CD4-positive, alpha-beta T cell treated with Interleukin-4 for 1 hour (primary cell): Measurements from ENCODE around the gene LIME1.

Source experiments
- DNase-seq, 2 donors: peaks; one replicate each; pipeline ENCODE4 v3.0.0-alpha.2; 2020 to 2022

Gene LIME1

GRCh38 chr20:63735859-63736718, at the start of gene LIME1:
Gene LIME1, plus strand, starts transcription at chr20:63736664. Its CDS starts 886 bp downstream, at chr20:63737550.
- peak; percentile 81 to 84 for DNase-seq

- no peak for DNase-seq
Observed at GRCh38 chr20:63687419-63688178, 48.9 kb upstream of the LIME1 start.

- no peak for DNase-seq
Observed at GRCh38 chr20:63688228-63689045, 48.0 kb upstream of the LIME1 start.

- DNase-seq: no peak
Observed at GRCh38 chr20:63689046-63690002, 47.1 kb upstream of the LIME1 start.

GRCh38 chr20:63690003-63690897, 46.2 kb upstream of the LIME1 start:
- DNase-seq: no peak

GRCh38 chr20:63690898-63691710, 45.4 kb upstream of the LIME1 start:
- DNase-seq: no peak

- no peak for DNase-seq
Observed at GRCh38 chr20:63691711-63692435, 44.6 kb upstream of the LIME1 start.

GRCh38 chr20:63692436-63693082, 43.9 kb upstream of the LIME1 start:
- no peak for DNase-seq

GRCh38 chr20:63693083-63693732, 43.3 kb upstream of the LIME1 start:
- no peak for DNase-seq

GRCh38 chr20:63693733-63694583, 42.5 kb upstream of the LIME1 start:
- DNase-seq: no peak

GRCh38 chr20:63694584-63695423, 41.7 kb upstream of the LIME1 start:
- no peak for DNase-seq

- no peak for DNase-seq
Observed at GRCh38 chr20:63695424-63696305, 40.8 kb upstream of the LIME1 start.

- peak; percentile 35 to 53 for DNase-seq
Observed at GRCh38 chr20:63696306-63696627, 40.2 kb upstream of the LIME1 start.

- no peak for DNase-seq
Observed at GRCh38 chr20:63696628-63697356, 39.7 kb upstream of the LIME1 start, which contains the start of gene TNFRSF6B. Gene TNFRSF6B, plus strand, starts transcription at chr20:63696652. Its CDS starts 116 bp downstream, at chr20:63696768.
